Stimulated activated naive CD8-positive, alpha-beta T cell treated with anti-CD3 and anti-CD28 coated beads, Interleukin-15, Interleukin-2, amounts not matched to agents 100 ng/mL and 50 ng/mL, for 24 hours (primary cell): ENCODE data around the gene DKK3.
A peak's percentile ranks its signal among the peaks of the same experiment; 100 is the strongest.

Source experiments
- H3K27ac Mint-ChIP-seq: one replicate; pipeline ENCODE4 v1.8.0; 2021; ENCODE audit warnings: mild to moderate bottlenecking, mixed read lengths
- H3K27me3 Mint-ChIP-seq: one replicate; pipeline ENCODE4 v1.8.0; 2021; ENCODE audit warnings: mixed read lengths
- H3K36me3 Mint-ChIP-seq: one replicate; pipeline ENCODE4 v1.8.0; 2021; ENCODE audit warnings: low read depth, mixed read lengths
- H3K4me1 Mint-ChIP-seq: one replicate; pipeline ENCODE4 v1.8.0; 2021; ENCODE audit warnings: low read depth, mixed read lengths
- H3K4me3 Mint-ChIP-seq: one replicate; pipeline ENCODE4 v1.8.0; 2021; ENCODE audit warnings: mild to moderate bottlenecking, mixed read lengths
- H3K9me3 Mint-ChIP-seq: one replicate; pipeline ENCODE4 v1.8.0; 2021; ENCODE audit warnings: mixed read lengths

DKK3 gene

DNA sequence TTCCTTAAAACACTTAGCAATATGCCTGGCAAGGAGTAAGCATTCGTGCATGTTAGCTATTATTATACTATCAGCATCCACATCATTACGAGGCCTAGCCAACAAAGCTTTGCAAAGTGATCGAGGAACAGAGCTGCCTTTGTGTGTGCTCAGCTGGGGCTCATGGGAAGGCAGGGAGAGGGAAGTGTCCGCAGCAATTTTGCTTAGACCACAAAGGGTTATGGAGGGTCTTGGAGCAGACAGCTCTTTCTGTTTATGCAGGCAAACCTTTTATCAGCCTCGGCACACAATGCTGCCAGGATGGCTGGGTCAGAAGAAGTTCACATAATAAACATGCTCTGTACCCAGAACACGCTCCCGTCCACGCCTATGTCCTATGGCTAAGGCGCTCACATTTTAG is 10.9 kb upstream of the DKK3 start:
- Mint-ChIP-seq H3K4me3 (no peak overlapping the region), H3K4me1 (no peaks in the 10 kb centered on the region), H3K27me3 (peaks cover 31% of the 10 kb centered on the region), H3K27ac (no peak overlapping the region), H3K36me3 (no peaks in the 10 kb centered on the region), H3K9me3 (no peaks in the 10 kb centered on the region)

DNA sequence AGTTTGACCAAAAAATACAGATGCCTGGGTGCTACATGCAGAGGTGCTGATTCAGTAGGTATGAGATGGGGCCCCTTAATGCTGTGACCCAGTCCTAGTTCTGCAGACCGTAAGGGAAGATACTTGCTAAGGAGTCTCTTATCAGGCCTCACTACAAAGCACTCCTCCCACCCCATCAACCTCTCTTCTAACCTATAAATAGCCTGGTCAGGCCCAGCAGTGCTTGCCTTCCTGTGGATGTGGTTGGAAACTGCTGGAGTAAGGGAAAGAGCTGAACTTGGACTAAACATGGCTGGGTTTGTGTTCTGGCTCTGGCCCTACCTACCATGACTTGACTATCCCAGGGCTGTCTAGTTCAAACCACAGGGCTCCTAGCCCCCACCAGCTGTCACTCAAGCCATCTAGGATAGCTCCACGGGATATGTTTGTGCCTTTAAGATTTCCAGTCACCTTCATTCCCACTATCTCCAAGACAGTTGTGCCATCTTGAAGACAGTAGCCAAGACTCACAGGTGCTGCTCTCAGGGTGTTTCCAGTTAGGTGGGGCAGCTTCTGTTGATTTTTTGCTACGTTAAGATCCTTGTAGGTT is 9.5 kb upstream of the DKK3 start:
- Mint-ChIP-seq H3K36me3 (no peaks in the 10 kb centered on the region), H3K27me3 (peaks cover 41% of the 10 kb centered on the region), H3K4me1 (no peaks in the 10 kb centered on the region), H3K9me3 (no peaks in the 10 kb centered on the region), H3K27ac (no peak overlapping the region), H3K4me3 (no peak overlapping the region)

- H3K4me1 Mint-ChIP-seq = no peaks in the 10 kb centered on the region
- no peaks in the 10 kb centered on the region for H3K9me3 Mint-ChIP-seq
- no peak overlapping the region for H3K27ac Mint-ChIP-seq
- no peaks in the 10 kb centered on the region for H3K36me3 Mint-ChIP-seq
- no peak overlapping the region for H3K4me3 Mint-ChIP-seq
- H3K27me3 Mint-ChIP-seq = peaks cover 43% of the 10 kb centered on the region
Observed at GRCh38 chr11:12017243-12017678, 8.8 kb upstream of the DKK3 start.

- H3K4me3 Mint-ChIP-seq = no peak overlapping the region
- no peaks in the 10 kb centered on the region for H3K36me3 Mint-ChIP-seq
- H3K27ac Mint-ChIP-seq = no peak overlapping the region
- no peaks in the 10 kb centered on the region for H3K4me1 Mint-ChIP-seq
- no peaks in the 10 kb centered on the region for H3K9me3 Mint-ChIP-seq
- H3K27me3 Mint-ChIP-seq = peaks cover 46% of the 10 kb centered on the region
Observed at GRCh38 chr11:12016246-12016645, 7.8 kb upstream of the DKK3 start.

DNA sequence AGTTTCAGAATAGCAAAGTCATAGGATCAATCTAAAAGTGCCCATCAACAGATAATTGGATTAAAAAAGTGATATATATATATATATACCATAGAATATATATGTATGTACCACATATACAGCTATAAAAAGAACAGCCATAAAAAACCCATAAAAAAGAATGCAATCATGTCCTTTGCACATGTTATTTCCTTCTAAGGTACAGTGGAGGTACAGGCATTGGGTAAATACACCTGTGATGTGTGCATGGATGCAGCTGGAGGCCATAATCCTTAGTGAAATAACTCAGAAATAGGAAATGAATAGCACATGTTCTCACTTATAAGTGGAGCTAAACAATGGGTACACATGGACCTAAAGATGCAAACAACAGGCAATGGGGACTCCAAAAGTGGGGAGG is 7.1 kb upstream of the DKK3 start:
- Mint-ChIP-seq H3K36me3 (no peaks in the 10 kb centered on the region), H3K27me3 (peaks cover 51% of the 10 kb centered on the region), H3K4me1 (no peaks in the 10 kb centered on the region), H3K9me3 (no peaks in the 10 kb centered on the region), H3K27ac (no peak overlapping the region), H3K4me3 (no peak overlapping the region)

- Mint-ChIP-seq H3K4me1 (peaks cover 4% of the 10 kb centered on the region), H3K27me3 (peaks cover 57% of the 10 kb centered on the region), H3K27ac (no peak overlapping the region)
Observed at GRCh38 chr11:12013781-12014180, 5.4 kb upstream of the DKK3 start.

DNA sequence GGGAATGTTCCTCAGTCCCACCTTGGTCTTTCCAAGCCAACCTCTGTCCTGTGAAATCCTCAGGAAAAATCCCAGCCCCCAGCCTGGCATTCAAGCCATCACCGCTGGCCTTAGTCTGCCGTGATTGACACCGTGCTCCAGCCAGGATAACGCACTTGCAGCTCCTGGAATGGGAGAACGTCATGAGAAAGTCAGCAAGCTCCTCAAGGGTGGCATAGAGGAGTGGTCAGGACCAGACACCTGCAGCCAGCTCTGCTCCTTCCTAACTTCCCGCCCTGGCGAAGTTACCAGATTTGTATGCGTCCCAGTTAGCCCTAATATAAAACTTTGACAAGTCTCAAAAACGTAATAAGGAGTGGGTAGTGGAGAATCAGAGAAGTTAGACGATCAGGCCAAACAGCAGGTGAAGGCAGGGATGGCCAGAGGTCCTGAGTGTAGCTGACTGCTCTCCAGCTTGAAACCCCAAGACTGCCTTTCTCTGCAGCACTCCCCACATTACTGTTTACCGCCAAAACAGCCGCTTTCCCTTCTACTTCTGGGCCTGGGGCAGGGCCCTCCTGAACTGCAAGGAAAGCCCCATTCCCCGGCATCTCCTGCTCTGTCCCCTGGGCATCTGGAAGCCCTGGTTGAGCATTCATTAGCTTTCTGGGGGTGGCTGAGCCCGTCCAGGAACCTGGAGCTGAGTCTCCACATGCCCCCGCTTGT is 1.3 kb upstream of the DKK3 start:
- Mint-ChIP-seq H3K4me3 (peak overlapping the region; percentile 66), H3K4me1 (peaks cover 13% of the 10 kb centered on the region), H3K9me3 (no peaks in the 10 kb centered on the region), H3K36me3 (no peaks in the 10 kb centered on the region), H3K27me3 (peaks cover 76% of the 10 kb centered on the region), H3K27ac (no peak overlapping the region)

More at GRCh38 chr11:12013781-12014180, 5.4 kb upstream of the DKK3 start:
- Mint-ChIP-seq H3K4me3 (no peak overlapping the region), H3K36me3 (no peaks in the 10 kb centered on the region), H3K9me3 (no peaks in the 10 kb centered on the region)

DNA sequence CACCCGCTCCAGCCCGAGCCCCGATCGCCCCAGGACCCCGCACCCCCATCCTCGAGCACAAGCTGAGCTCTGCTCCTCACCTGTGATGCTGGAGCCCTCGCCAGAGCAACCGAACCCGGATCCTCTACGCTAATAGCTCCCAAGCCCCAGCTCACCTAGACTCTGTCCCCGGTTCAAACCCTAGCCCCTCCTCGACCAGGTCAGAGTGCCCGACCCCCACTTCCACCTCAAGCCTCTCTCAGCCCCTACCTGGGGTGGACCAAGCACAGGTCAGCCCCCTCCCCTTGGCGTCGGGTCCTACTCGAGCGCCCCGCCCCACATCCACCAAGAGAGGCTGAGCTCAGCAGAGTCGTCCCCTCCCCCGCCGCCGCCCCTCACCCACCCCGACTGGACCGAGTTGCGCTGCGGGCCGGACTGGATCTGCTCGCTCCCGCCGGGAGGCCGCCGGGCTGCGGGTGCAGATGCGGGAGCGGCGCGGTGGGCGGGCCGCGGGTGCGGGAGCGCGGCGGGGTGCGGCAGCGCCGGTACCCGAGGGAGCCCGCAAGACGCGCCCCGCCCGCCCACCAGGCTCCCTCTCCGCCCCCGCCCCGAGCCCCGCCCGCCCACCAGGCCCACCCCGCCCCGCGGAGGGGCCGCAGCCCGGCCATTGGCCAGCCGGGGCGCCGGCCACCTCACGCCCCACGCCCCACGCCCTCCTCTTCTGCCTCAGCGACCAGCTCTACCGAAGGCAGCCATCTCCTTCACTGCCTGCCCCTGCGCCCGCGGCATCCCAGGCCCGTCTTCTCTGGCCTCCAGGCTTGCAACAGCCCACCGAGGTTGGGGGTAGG is 577 bp upstream of the DKK3 start:
- H3K36me3 Mint-ChIP-seq = no peaks in the 10 kb centered on the region
- H3K27ac Mint-ChIP-seq = no peak overlapping the region
- peaks cover 13% of the 10 kb centered on the region for H3K4me1 Mint-ChIP-seq
- H3K27me3 Mint-ChIP-seq = peaks cover 78% of the 10 kb centered on the region
- no peaks in the 10 kb centered on the region for H3K9me3 Mint-ChIP-seq
- peak overlapping the region; percentile 66 for H3K4me3 Mint-ChIP-seq

- no peak overlapping the region for H3K27ac Mint-ChIP-seq
Observed at GRCh38 chr11:12007230-12007593, 1.2 kb downstream of the DKK3 start.

GRCh38 chr11:12006552-12007229 is 1.7 kb downstream of the DKK3 start:
- Mint-ChIP-seq H3K36me3 (no peaks in the 10 kb centered on the region), H3K4me3 (no peak overlapping the region), H3K27me3 (peaks cover 70% of the 10 kb centered on the region), H3K9me3 (no peaks in the 10 kb centered on the region), H3K4me1 (peaks cover 13% of the 10 kb centered on the region), H3K27ac (no peak overlapping the region)

More at GRCh38 chr11:12007230-12007593, 1.2 kb downstream of the DKK3 start:
- Mint-ChIP-seq H3K4me1 (peaks cover 13% of the 10 kb centered on the region), H3K4me3 (no peak overlapping the region), H3K9me3 (no peaks in the 10 kb centered on the region), H3K27me3 (peaks cover 71% of the 10 kb centered on the region), H3K36me3 (no peaks in the 10 kb centered on the region)

DNA sequence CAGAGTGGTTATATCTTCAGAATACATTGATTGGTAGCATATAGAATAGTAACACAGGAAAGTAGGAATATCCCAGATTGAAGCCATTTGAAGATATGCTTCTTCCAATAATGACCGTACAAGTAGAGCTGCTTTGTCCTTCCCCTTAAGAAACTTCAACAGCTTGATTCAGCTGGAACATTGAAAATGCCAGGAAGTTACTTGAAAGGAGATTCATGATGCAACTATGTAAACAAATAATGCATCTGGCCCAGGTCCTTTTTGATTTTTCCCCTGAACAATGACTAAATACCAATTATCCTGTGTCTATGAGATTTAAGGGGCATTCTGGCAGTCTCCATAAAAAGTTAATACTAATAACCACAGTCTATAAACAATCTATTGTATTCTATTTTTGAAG is 3.0 kb downstream of the DKK3 start:
- Mint-ChIP-seq H3K4me3 (no peak overlapping the region), H3K27ac (no peak overlapping the region), H3K27me3 (peaks cover 69% of the 10 kb centered on the region), H3K36me3 (no peaks in the 10 kb centered on the region), H3K9me3 (no peaks in the 10 kb centered on the region), H3K4me1 (peaks cover 13% of the 10 kb centered on the region)

- H3K36me3 Mint-ChIP-seq = no peaks in the 10 kb centered on the region
- no peak overlapping the region for H3K4me3 Mint-ChIP-seq
- peaks cover 65% of the 10 kb centered on the region for H3K27me3 Mint-ChIP-seq
- peaks cover 13% of the 10 kb centered on the region for H3K4me1 Mint-ChIP-seq
- H3K27ac Mint-ChIP-seq = no peak overlapping the region
- no peaks in the 10 kb centered on the region for H3K9me3 Mint-ChIP-seq
Observed at GRCh38 chr11:12005061-12005460, 3.4 kb downstream of the DKK3 start.

- Mint-ChIP-seq H3K4me1 (peaks cover 12% of the 10 kb centered on the region), H3K27me3 (peaks cover 57% of the 10 kb centered on the region), H3K9me3 (no peaks in the 10 kb centered on the region), H3K4me3 (no peak overlapping the region), H3K36me3 (no peaks in the 10 kb centered on the region), H3K27ac (no peak overlapping the region)
Observed at GRCh38 chr11:12003815-12004214, 4.6 kb downstream of the DKK3 start.

- Mint-ChIP-seq H3K9me3 (no peaks in the 10 kb centered on the region), H3K27ac (no peak overlapping the region), H3K4me1 (peaks cover 16% of the 10 kb centered on the region), H3K27me3 (peaks cover 56% of the 10 kb centered on the region), H3K4me3 (no peak overlapping the region), H3K36me3 (no peaks in the 10 kb centered on the region)
Observed at GRCh38 chr11:12003336-12003735, 5.1 kb downstream of the DKK3 start.

DNA sequence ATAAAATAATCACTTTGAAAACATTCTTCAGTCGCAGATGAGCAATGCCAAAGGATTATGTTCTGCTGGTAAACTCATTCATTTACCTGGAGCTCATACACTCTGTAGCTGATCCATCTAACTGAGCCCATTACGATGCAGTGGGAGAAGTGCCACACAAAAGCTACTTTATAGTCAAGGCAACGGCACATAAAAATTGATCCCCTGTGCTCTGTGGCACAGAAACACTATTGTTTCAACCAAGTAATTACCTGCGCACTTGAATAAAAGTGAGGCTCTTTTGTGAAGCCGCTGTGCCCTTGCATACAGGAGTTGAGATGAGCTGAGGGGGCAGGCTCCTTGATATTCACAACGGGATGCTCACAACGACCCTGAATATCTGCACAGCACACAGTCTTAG is 7.2 kb downstream of the DKK3 start:
- Mint-ChIP-seq H3K4me3 (no peak overlapping the region), H3K27ac (no peak overlapping the region), H3K27me3 (peaks cover 41% of the 10 kb centered on the region), H3K36me3 (no peaks in the 10 kb centered on the region), H3K4me1 (peaks cover 12% of the 10 kb centered on the region), H3K9me3 (no peaks in the 10 kb centered on the region)
